Middle frontal gyrus (tissue), 1 donor: Measurements from ENCODE around the gene TLDC2.
A peak's percentile ranks its signal among the peaks of the same experiment; 100 is the strongest.
"Not testable (repeated sequence)": the region's sequence is repeated elsewhere in the genome, so short reads cannot be mapped to it uniquely, and the experiment has no call there.

Experiments used
- DNase-seq: peaks from one replicate; pipeline ENCODE4 v3.0.0-alpha.2; 2015; ENCODE audit warnings: low spot score; ENCODE audit errors: extremely low spot score

Gene TLDC2

GRCh38 chr20:36866681-36867495, 9.1 kb upstream of the TLDC2 start:
- DNase-seq: no peak

- no peak for DNase-seq
Observed at GRCh38 chr20:36871640-36872570, 4.0 kb upstream of the TLDC2 start.

- DNase-seq: no peak
Observed at GRCh38 chr20:36872852-36873251, 3.1 kb upstream of the TLDC2 start.

GRCh38 chr20:36873498-36874189, 2.3 kb upstream of the TLDC2 start:
- DNase-seq: no peak

- not testable (repeated sequence) for DNase-seq
Observed at GRCh38 chr20:36875093-36875492, 845 bp upstream of the TLDC2 start.

GRCh38 chr20:36876473-36876833, 515 bp downstream of the TLDC2 start:
- no peak for DNase-seq

- no peak for DNase-seq
Observed at GRCh38 chr20:36878941-36879340, 3.0 kb downstream of the TLDC2 start.

- DNase-seq: no peak
Observed at GRCh38 chr20:36880741-36881250, 4.9 kb downstream of the TLDC2 start.

GRCh38 chr20:36881331-36881730, 5.4 kb downstream of the TLDC2 start:
- DNase-seq: no peak

GRCh38 chr20:36881888-36882287, 6.0 kb downstream of the TLDC2 start:
- no peak for DNase-seq

GRCh38 chr20:36883977-36884535, 8.1 kb downstream of the TLDC2 start:
- DNase-seq: no peak

- no peak for DNase-seq
Observed at GRCh38 chr20:36885356-36885755, 9.4 kb downstream of the TLDC2 start.

- peak; percentile 71 for DNase-seq
Observed at GRCh38 chr20:36886859-36887751, 11.2 kb downstream of the TLDC2 start.

GRCh38 chr20:36887752-36888090, 11.8 kb downstream of the TLDC2 start:
- no peak for DNase-seq

GRCh38 chr20:36888880-36889516, 13.1 kb downstream of the TLDC2 start:
- DNase-seq: no peak

- DNase-seq: no peak
Observed at GRCh38 chr20:36890586-36890985, 14.6 kb downstream of the TLDC2 start.

GRCh38 chr20:36891211-36891610, 15.3 kb downstream of the TLDC2 start:
- DNase-seq: no peak

- DNase-seq: no peak
Observed at GRCh38 chr20:36893801-36894200, 17.9 kb downstream of the TLDC2 start.

- DNase-seq: no peak
Observed at GRCh38 chr20:36895036-36895435, 19.1 kb downstream of the TLDC2 start.

GRCh38 chr20:36904690-36905089, 28.8 kb downstream of the TLDC2 start:
- DNase-seq: no peak
